Right hindlimb (tissue), 1 donor: ENCODE results near the gene LRIG1.

ENCODE experiments used
- DNase-seq: peaks from one replicate; pipeline ENCODE4 v3.0.0-alpha.2; 2018

The LRIG1 gene

DNA sequence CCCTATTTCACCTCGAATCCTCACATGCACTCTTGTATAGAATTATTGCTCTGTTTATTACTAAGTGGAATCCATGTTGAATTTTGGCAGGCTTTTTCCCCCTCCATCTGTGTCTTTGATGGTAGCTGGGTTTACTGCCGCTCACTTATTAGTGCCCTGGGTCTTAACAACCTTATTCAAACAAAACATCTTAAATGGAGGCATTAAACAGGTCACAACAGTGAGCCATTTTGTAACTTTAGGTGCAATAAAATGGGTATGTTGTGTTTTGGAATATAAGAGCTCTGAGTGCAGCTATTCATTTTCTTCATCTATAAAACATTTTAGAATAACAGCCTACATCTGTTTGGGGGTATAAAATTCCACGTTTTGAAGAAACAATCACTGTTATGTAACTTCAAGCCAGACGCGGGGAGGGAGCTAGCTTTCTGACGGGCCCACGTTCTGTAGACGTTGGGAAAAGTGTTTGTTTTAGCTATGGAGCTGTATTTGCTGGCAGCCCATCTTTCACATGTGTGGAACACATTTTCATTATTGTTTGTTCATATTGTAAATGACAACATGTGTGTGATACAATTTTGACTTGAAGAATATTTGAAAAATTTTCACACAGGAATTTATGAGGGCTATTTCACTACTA is 158.0 kb downstream of the LRIG1 start:
- peak; percentile 28 for DNase-seq

- DNase-seq, result no peak
Measured at GRCh38 chr3:66338927-66339326, 161.9 kb downstream of the LRIG1 start.

GRCh38 chr3:66336333-66336766 is 164.5 kb downstream of the LRIG1 start:
- no peak for DNase-seq

GRCh38 chr3:66335671-66336070 is 165.2 kb downstream of the LRIG1 start:
- no peak for DNase-seq
